T-cell (primary cell): ENCODE results near the gene DNAH10. TPM values are rescaled to one million over a fixed set of nuclear protein-coding genes. Genes with fewer than 3 reads are reported as not detected.

ENCODE experiments used
- ATAC-seq, 4 experiments: fragments of 200-7000 bp in 3 of 4; fragments of 150-1000 bp in 1 of 4; cut with Tn5 transposase; replicated peaks in 1 of 4; 1 replicate in 3 of 4; 2 replicates in 1 of 4; pipeline ENCODE4 v1.10.0; 2021; ENCODE audit warnings: moderate library complexity in 3 of 4, mild to moderate bottlenecking in 2 of 4, moderate number of reproducible peaks in 1 of 4
- CTCF ChIA-PET, 2 donors: fragments of 300-600 bp; sonication (Branson Sonifier 250); formaldehyde crosslinking; loops; one replicate each; lab custom pipeline; 2022; ENCODE audit warnings: antibody characterized with exemption in 2 of 2; lab: Charles Lee
- POLR2A ChIA-PET, 2 donors: fragments of 300-600 bp; sonication (Branson Sonifier 250); formaldehyde crosslinking; loops; one replicate each; lab custom pipeline; 2022; ENCODE audit warnings: antibody characterized with exemption in 2 of 2; lab: Charles Lee
- DNase-seq, 35 experiments: peaks; one replicate each; pipeline versions ENCODE4 v3.0.0 to v3.0.0-alpha.2; 2013 to 2023
- H3K27ac ChIP-seq: one replicate; pipeline ENCODE4 v1.5.1; 2013; ENCODE audit warnings: low read length
- H3K27me3 ChIP-seq, 2 experiments: replicated peaks in 1 of 2; 1 replicate in 1 of 2; 2 replicates in 1 of 2; pipeline versions ENCODE4 v1.6.1 to v1.7.0; 2013; ENCODE audit warnings: low read length in 1 of 2, mixed read lengths in 1 of 2; ENCODE audit not compliant: control insufficient read depth in 2 of 2, insufficient read depth in 2 of 2; ENCODE audit errors: extremely low read depth in 1 of 2
- H3K36me3 ChIP-seq, 2 donors: 1 replicate in 1 of 2; 2 replicates in 1 of 2; pipeline versions ENCODE4 v1.6.1 to v1.7.0; 2013; ENCODE audit warnings: low read length in 1 of 2; ENCODE audit not compliant: control insufficient read depth in 2 of 2, insufficient read depth in 1 of 2; ENCODE audit errors: extremely low read depth in 1 of 2
- H3K4me1 ChIP-seq, 2 experiments: 1 replicate in 1 of 2; 2 replicates in 1 of 2; pipeline versions ENCODE4 v1.6.1 to v1.7.0; 2013; ENCODE audit warnings: low read length in 2 of 2, mixed read lengths in 1 of 2; ENCODE audit not compliant: insufficient read depth in 2 of 2, control insufficient read depth in 1 of 2; ENCODE audit errors: extremely low read depth in 1 of 2
- H3K4me3 ChIP-seq, 2 donors: 1 replicate in 1 of 2; 2 replicates in 1 of 2; pipeline versions ENCODE4 v1.5.1 to v1.7.0; 2013; ENCODE audit warnings: mild to moderate bottlenecking in 2 of 2, low read length in 1 of 2, moderate library complexity in 1 of 2; ENCODE audit not compliant: control insufficient read depth in 1 of 2; ENCODE audit errors: extremely low read depth in 1 of 2
- H3K9me3 ChIP-seq: 2 replicates; pipeline ENCODE4 v1.7.0; 2013
- H3K27ac Mint-ChIP-seq, 2 donors: one replicate each; pipeline ENCODE4 v1.8.0; 2020 to 2021; ENCODE audit warnings: mild to moderate bottlenecking in 2 of 2, mixed read lengths in 2 of 2
- H3K27me3 Mint-ChIP-seq, 2 donors: one replicate each; pipeline ENCODE4 v1.8.0; 2021 to 2022; ENCODE audit warnings: mixed read lengths in 2 of 2
- H3K36me3 Mint-ChIP-seq: one replicate; pipeline ENCODE4 v1.8.0; 2021; ENCODE audit warnings: mixed read lengths
- H3K4me1 Mint-ChIP-seq, 3 donors: one replicate each; pipeline ENCODE4 v1.8.0; 2020 to 2022; ENCODE audit warnings: mixed read lengths in 3 of 3, mild to moderate bottlenecking in 1 of 3
- H3K4me3 Mint-ChIP-seq, 3 donors: one replicate each; pipeline ENCODE4 v1.8.0; 2020 to 2022; ENCODE audit warnings: mild to moderate bottlenecking in 3 of 3, mixed read lengths in 3 of 3, moderate library complexity in 3 of 3
- H3K9me3 Mint-ChIP-seq, 3 donors: one replicate each; pipeline ENCODE4 v1.8.0; 2020 to 2022; ENCODE audit warnings: mixed read lengths in 3 of 3
- WGBS: methylation state at CpG from one replicate; pipeline ENCODE4 v1.1.5; 2013; ENCODE audit warnings: missing lambda C conversion rate; ENCODE audit not compliant: insufficient coverage; 5-methylcytosine and 5-hydroxymethylcytosine counted together
- total RNA-seq, 35 experiments: library from RNA in 6 of 35; stranded (reverse) in 6 of 35; fragments of 120-200 nt in 1 of 35; gene quantifications; one replicate each; pipeline versions ENCODE4 v1.2.1 to v1.2.4 and lab custom pipeline; 2013 to 2026

Gene DNAH10
- total RNA-seq, 5 donors from 2014 or later (not counting 1 experiment from before 2014, with no cell fraction given): 0.08 to 0.32 (median 0.19) TPM

DNA sequence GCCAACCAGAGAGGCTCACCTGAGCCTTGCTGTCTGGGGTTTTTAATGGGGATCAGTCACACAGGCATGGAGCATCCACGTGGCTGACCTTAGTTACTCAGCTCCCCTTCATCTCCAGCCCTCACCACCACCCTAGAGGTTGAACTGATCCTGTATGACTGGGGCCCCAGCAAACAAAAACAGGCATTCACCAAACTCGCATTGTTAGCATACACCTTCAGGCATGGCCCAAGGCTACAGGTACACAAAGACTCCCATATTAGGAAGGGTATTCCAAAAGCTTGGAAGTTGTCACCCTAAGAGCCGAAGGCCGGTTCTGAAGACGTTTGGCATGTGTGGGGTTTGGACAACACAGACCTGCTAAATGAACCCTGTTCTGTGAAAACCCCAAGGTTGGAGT, 10.0 kb downstream of the DNAH10 start:
- Histone ChIP-seq H3K27me3 (peaks cover 0 to 20% of the 10 kb centered on the region in 2 experiments), H3K4me3 (no peak overlapping the region), H3K27ac (no peak overlapping the region), H3K36me3 (no peaks in the 10 kb centered on the region), H3K9me3 (no peaks in the 10 kb centered on the region), H3K4me1 (peaks cover 0 to 6% of the 10 kb centered on the region in 2 experiments)
- no peak overlapping the region for H3K27ac Mint-ChIP-seq
- no CpG with 5 or more reads among the region's 5 CpGs for WGBS
- H3K27me3 Mint-ChIP-seq: peaks cover 3 to 8% of the 10 kb centered on the region in 2 donors
- ATAC-seq: no peak
- H3K9me3 Mint-ChIP-seq: peaks cover 0 to 12% (median 3%) of the 10 kb centered on the region in 3 donors
- H3K4me3 Mint-ChIP-seq: no peak overlapping the region
- no peaks in the 10 kb centered on the region for H3K36me3 Mint-ChIP-seq
- CTCF ChIA-PET: no interaction called here
- peaks cover 6 to 10% (median 6%) of the 10 kb centered on the region in 3 donors for H3K4me1 Mint-ChIP-seq
- no peak for DNase-seq
- POLR2A ChIA-PET: no interaction called here

DNA sequence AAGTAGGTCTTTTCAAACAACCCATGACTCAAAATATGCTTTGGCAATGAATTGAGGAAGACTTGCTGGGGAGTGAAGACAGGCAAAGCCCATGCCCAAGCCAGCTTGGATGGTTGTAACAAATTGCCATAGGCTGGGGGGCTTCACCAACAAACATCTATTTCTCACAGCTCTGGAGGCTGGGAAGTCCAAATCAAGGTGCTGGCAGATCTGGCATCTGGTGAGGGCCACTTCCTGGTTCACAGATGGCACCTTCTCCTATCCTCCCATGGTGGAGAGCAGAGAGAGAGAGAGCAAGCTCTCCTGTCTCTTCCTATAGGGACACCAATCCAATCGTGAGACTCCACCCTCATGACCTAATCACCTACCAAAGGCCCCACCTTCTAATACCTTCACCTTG, 11.3 kb downstream of the DNAH10 start:
- Histone ChIP-seq H3K27me3 (peaks cover 0 to 13% of the 10 kb centered on the region in 2 experiments), H3K27ac (no peak overlapping the region), H3K9me3 (no peaks in the 10 kb centered on the region), H3K36me3 (no peaks in the 10 kb centered on the region), H3K4me1 (no peaks in the 10 kb centered on the region), H3K4me3 (no peak overlapping the region)
- Mint-ChIP-seq H3K27me3 (peaks cover 2 to 6% of the 10 kb centered on the region in 2 donors), H3K4me3 (no peak overlapping the region), H3K9me3 (peaks cover 0 to 12% (median 3%) of the 10 kb centered on the region in 3 donors), H3K36me3 (no peaks in the 10 kb centered on the region), H3K27ac (no peak overlapping the region), H3K4me1 (peaks cover 0 to 1% (median 0%) of the 10 kb centered on the region in 3 donors)
- ChIA-PET CTCF (no interaction called here), POLR2A (no interaction called here)
- ATAC-seq (no peak), DNase-seq (no peak)
- 60% methylated on average over 1 of the region's 1 CpG for WGBS

DNA sequence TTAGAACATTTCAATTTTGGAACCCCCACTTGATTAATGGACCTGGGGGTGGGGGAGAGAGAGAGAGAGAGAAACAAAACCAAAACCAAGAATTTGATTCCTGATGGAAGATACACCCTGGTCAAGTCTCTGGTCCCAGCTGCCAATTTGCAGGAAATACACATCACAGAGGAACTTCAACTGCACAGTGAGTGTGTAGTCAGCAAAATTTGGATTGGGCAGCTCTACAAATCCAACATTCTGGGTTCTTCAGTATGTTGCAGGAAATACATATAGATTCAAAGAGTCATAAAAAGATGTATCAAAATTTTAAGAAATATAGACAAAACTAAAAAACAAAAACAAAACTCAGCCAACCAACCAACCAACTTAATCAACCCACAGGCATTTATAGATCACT, 17.4 kb downstream of the DNAH10 start:
- Mint-ChIP-seq H3K27ac (no peak overlapping the region), H3K9me3 (peaks cover 0 to 8% (median 2%) of the 10 kb centered on the region in 3 donors), H3K36me3 (no peaks in the 10 kb centered on the region), H3K4me1 (no peaks in the 10 kb centered on the region), H3K27me3 (no peaks in the 10 kb centered on the region), H3K4me3 (no peak overlapping the region)
- CTCF ChIA-PET: no interaction called here
- peaks cover 0 to 3% of the 10 kb centered on the region in 2 experiments for H3K27me3 ChIP-seq
- DNase-seq: no peak
- ATAC-seq: no peak
- POLR2A ChIA-PET: no interaction called here
- no peak overlapping the region for H3K27ac ChIP-seq
- H3K4me3 ChIP-seq: no peak overlapping the region
- no peaks in the 10 kb centered on the region for H3K9me3 ChIP-seq
- no peaks in the 10 kb centered on the region for H3K4me1 ChIP-seq
- no peaks in the 10 kb centered on the region for H3K36me3 ChIP-seq

DNA sequence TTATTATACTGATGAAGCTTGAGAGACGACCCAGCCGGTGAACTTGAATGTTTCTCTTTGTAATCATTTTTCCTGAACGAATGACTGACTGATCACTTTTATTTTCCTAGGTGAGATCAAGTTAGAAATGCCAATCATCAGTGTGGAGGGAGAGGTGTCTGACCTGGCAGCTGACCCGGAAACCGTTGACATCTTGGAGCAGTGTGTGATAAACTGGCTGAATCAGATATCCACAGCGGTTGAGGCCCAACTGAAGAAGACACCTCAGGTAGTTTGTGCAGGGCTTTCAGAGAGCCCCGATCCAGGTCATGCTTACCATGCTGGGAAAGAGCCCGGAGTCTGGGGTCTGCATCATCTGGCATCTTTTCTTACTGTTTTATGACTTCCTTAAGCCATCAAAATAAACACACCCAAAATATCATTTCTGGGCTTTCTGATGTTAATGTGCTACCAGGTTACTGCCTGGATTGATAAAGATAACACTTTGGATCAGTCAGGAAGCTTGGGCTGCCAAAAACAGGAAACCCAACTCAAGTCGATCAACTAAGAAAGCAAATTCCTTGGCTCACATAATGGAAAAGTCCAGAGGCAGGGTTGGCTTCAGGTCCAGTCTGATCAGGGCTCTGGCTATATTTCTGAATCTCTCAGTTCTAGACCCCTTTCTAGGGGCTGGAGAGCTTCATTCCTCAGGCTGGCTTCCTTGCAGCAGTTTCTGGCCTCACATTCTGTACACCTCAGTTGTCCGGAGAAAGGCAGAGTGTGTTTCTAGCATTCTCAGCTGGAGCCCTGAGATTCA, 21.1 kb downstream of the DNAH10 start:
- Histone ChIP-seq H3K27me3 (peaks cover 0 to 4% of the 10 kb centered on the region in 2 experiments), H3K36me3 (no peaks in the 10 kb centered on the region), H3K4me1 (no peaks in the 10 kb centered on the region), H3K9me3 (no peaks in the 10 kb centered on the region), H3K4me3 (no peak overlapping the region), H3K27ac (no peak overlapping the region)
- DNase-seq (no peak), ATAC-seq (no peak)
- no peaks in the 10 kb centered on the region for H3K4me1 Mint-ChIP-seq
- H3K9me3 Mint-ChIP-seq: peaks cover 0 to 8% (median 2%) of the 10 kb centered on the region in 3 donors
- ChIA-PET POLR2A (no interaction called here), CTCF (no interaction called here)
- H3K27me3 Mint-ChIP-seq: peaks cover 0 to 2% of the 10 kb centered on the region in 2 donors
- H3K36me3 Mint-ChIP-seq: no peaks in the 10 kb centered on the region
- no peak overlapping the region for H3K4me3 Mint-ChIP-seq
- no peak overlapping the region for H3K27ac Mint-ChIP-seq
- WGBS: 86% methylated on average over 9 of the region's 10 CpGs

DNA sequence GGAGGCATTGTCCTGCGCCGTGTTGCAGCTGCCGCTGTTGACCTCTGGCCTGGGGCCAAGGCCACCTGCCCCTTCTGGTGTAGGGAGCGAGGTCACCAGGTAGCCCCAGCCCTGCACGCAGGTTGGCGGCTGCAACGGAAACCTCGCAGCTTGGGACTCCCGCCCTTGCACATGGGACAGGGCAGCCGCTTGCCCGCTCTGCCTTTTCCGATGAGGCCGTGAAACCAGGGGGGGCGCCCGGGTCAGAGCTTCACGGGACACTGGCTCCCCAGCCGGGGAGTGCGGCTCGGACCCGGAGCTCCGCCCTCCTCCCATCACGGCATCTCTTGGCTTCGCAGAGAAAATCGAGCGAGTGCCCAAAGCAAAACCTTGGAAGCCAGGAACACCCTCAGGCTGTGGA, 25.4 kb downstream of the DNAH10 start:
- 95% methylated on average over 25 of the region's 25 CpGs for WGBS
- no peak overlapping the region for H3K4me3 Mint-ChIP-seq
- no peaks in the 10 kb centered on the region for H3K36me3 ChIP-seq
- ChIA-PET CTCF (no interaction called here), POLR2A (no interaction called here)
- peaks cover 0 to 2% of the 10 kb centered on the region in 2 donors for H3K27me3 Mint-ChIP-seq
- no peak overlapping the region for H3K27ac ChIP-seq
- H3K4me1 Mint-ChIP-seq: no peaks in the 10 kb centered on the region
- H3K27ac Mint-ChIP-seq: no peak overlapping the region
- DNase-seq (no peak), ATAC-seq (no peak)
- H3K9me3 Mint-ChIP-seq: peaks cover 0 to 10% (median 2%) of the 10 kb centered on the region in 3 donors
- no peaks in the 10 kb centered on the region for H3K4me1 ChIP-seq
- peaks cover 0 to 4% of the 10 kb centered on the region in 2 experiments for H3K27me3 ChIP-seq
- H3K36me3 Mint-ChIP-seq: peaks cover 3% of the 10 kb centered on the region
- H3K4me3 ChIP-seq: no peak overlapping the region
- no peaks in the 10 kb centered on the region for H3K9me3 ChIP-seq

DNA sequence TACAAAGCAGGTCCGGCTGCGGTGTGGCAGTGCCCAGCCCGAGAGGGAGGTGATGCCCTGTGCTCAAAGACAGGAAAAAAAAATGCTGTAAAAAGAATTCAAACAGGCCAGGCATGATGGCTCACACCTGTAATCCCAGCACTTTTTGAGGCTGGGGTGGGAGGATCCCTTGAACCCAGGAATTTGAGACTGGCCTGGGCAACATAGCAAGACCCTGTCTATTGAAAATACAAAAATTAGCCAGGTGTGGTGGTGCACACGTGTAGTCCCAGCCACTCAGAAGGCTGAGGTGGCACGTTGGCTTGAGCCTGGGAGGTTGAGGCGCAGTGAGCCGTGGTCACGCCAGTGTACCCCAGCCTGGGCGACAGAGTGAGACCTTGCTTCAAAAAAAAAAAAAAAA, 26.4 kb downstream of the DNAH10 start:
- WGBS: 80% methylated on average over 2 of the region's 9 CpGs
- Mint-ChIP-seq H3K27ac (no peak overlapping the region), H3K4me1 (no peaks in the 10 kb centered on the region), H3K36me3 (peaks cover 3% of the 10 kb centered on the region), H3K4me3 (no peak overlapping the region), H3K27me3 (peaks cover 0 to 2% of the 10 kb centered on the region in 2 donors), H3K9me3 (peaks cover 0 to 11% (median 2%) of the 10 kb centered on the region in 3 donors)
- Histone ChIP-seq H3K4me1 (no peaks in the 10 kb centered on the region), H3K36me3 (no peaks in the 10 kb centered on the region), H3K9me3 (no peaks in the 10 kb centered on the region), H3K27ac (no peak overlapping the region), H3K4me3 (no peak overlapping the region), H3K27me3 (peaks cover 0 to 4% of the 10 kb centered on the region in 2 experiments)
- no peak for DNase-seq
- POLR2A ChIA-PET: no interaction called here
- CTCF ChIA-PET: no interaction called here
- ATAC-seq: no peak
